ENCODE measurements around the gene LRP2. TPM values are rescaled to one million over a fixed set of nuclear protein-coding genes. Genes with fewer than 3 reads are reported as not detected.

LRP2 gene
- total and polyA plus RNA-seq, 5 donors: 0.16 to 0.66 (median 0.33) TPM

DNA sequence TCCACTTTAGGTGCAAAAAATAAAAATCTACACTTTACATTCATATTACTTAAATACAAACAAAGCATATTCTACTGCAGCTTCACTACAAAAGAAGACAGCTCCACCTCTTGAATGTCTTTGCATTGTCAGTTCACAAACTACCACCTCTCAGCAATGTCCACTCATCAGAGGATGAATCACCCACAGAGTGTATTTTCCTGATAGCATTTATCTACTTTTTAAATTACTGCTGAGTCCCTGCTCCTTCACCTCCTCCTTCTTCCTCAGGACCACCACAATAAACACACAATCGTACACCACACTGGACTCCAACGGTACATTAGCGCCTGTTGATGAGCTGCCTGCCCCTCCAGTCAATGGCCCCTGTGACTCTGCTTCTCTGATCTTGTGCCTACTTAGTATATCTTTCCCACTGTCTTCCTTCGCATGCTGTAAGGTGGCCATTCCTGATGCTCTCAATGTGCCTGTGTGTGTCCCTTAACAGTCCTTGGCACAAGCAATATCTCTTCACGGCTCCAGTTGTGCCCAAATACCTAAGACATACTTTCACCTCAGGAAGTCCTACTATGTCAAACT is 172.0 kb downstream of the LRP2 start:
- no peaks in the 10 kb centered on the region for H3K27me3 ChIP-seq (ENCODE audit: control insufficient read depth, insufficient read depth)
- intact Hi-C loops (cut with DNase I): no loop called here
- no peak overlapping the region for H3K4me3 ChIP-seq (ENCODE audit: low read length)
- DNase-seq (no peak), ATAC-seq (no peak)
- H3K9me3 ChIP-seq (ENCODE audit: control insufficient read depth, low read length): no peaks in the 10 kb centered on the region
- no peaks in the 10 kb centered on the region for H3K4me1 ChIP-seq (ENCODE audit: control insufficient read depth, insufficient read depth, low read length)
- 56% methylated on average over 5 of the region's 5 CpGs for WGBS
- no peak overlapping the region for H3K27ac ChIP-seq (ENCODE audit: low read length)

- no peak for DNase-seq
- H3K27ac ChIP-seq (ENCODE audit: low read length): no peak overlapping the region
- ATAC-seq: no peak
- H3K4me1 ChIP-seq (ENCODE audit: control insufficient read depth, insufficient read depth, low read length): no peaks in the 10 kb centered on the region
- 77% methylated on average over 3 of the region's 3 CpGs for WGBS
- H3K9me3 ChIP-seq (ENCODE audit: control insufficient read depth, low read length): no peaks in the 10 kb centered on the region
- no peaks in the 10 kb centered on the region for H3K27me3 ChIP-seq (ENCODE audit: control insufficient read depth, insufficient read depth)
- no peak overlapping the region for H3K4me3 ChIP-seq (ENCODE audit: low read length)
- intact Hi-C loops (cut with DNase I): no loop called here
Observed at GRCh38 chr2:169189132-169189531, 173.2 kb downstream of the LRP2 start.

DNA sequence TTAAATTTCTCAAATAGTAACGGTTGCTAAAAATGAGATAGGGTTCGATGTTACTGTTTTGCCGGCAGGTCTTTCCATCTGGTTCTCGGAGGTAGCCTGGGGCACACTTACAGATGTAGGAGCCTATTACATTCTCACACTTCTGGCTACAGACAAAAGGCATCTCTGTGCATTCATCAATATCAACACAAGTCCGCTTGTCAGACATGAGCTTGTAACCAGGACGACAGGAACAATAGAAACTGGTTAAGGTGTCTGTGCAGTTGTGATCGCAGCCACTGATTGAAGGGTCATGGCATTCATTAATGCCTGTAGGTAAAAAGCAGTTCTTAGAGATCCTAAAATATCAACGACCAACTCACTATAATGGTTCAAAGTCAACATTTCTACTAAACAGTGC is 176.6 kb downstream of the LRP2 start:
- Histone ChIP-seq H3K4me1 (ENCODE audit: control insufficient read depth, insufficient read depth, low read length) (no peaks in the 10 kb centered on the region), H3K9me3 (ENCODE audit: control insufficient read depth, low read length) (no peaks in the 10 kb centered on the region), H3K27ac (ENCODE audit: low read length) (no peak overlapping the region), H3K27me3 (ENCODE audit: control insufficient read depth, insufficient read depth) (no peaks in the 10 kb centered on the region), H3K4me3 (ENCODE audit: low read length) (no peak overlapping the region)
- DNase-seq (no peak), ATAC-seq (no peak)
- intact Hi-C loops (cut with DNase I): no loop called here
- 83% methylated on average over 8 of the region's 8 CpGs for WGBS

DNA sequence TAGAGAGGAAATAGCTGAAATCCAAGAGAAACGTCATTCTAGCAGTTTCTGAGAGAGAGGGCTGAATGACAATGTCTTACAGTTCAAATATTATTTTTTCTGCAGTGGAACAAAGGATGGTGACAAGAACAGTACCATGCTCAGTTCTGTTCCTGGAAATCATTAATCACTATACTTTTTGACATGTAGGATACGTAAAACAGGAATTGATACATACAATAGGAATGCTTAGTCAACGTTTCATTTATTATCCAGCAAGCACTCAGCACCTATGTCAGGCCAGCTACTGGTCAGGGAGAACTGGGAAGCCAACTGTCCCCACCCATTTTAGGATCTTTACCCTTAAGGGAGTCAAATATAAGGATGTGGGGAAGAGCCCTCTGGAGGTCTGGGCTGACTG is 178.3 kb downstream of the LRP2 start:
- DNase-seq (no peak), ATAC-seq (no peak)
- Histone ChIP-seq H3K27me3 (ENCODE audit: control insufficient read depth, insufficient read depth) (no peaks in the 10 kb centered on the region), H3K27ac (ENCODE audit: low read length) (no peak overlapping the region), H3K9me3 (ENCODE audit: control insufficient read depth, low read length) (no peaks in the 10 kb centered on the region), H3K4me1 (ENCODE audit: control insufficient read depth, insufficient read depth, low read length) (no peaks in the 10 kb centered on the region), H3K4me3 (ENCODE audit: low read length) (no peak overlapping the region)
- 22% methylated on average over 3 of the region's 3 CpGs for WGBS
- intact Hi-C loops (cut with DNase I): no loop called here

GRCh38 chr2:169182573-169182972 is 179.8 kb downstream of the LRP2 start:
- H3K4me1 ChIP-seq (ENCODE audit: control insufficient read depth, insufficient read depth, low read length): no peaks in the 10 kb centered on the region
- intact Hi-C loops (cut with DNase I): no loop called here
- WGBS: 78% methylated on average over 2 of the region's 2 CpGs
- no peak overlapping the region for H3K4me3 ChIP-seq (ENCODE audit: low read length)
- no peaks in the 10 kb centered on the region for H3K9me3 ChIP-seq (ENCODE audit: control insufficient read depth, low read length)
- DNase-seq (no peak), ATAC-seq (no peak)
- no peaks in the 10 kb centered on the region for H3K27me3 ChIP-seq (ENCODE audit: control insufficient read depth, insufficient read depth)
- no peak overlapping the region for H3K27ac ChIP-seq (ENCODE audit: low read length)

DNA sequence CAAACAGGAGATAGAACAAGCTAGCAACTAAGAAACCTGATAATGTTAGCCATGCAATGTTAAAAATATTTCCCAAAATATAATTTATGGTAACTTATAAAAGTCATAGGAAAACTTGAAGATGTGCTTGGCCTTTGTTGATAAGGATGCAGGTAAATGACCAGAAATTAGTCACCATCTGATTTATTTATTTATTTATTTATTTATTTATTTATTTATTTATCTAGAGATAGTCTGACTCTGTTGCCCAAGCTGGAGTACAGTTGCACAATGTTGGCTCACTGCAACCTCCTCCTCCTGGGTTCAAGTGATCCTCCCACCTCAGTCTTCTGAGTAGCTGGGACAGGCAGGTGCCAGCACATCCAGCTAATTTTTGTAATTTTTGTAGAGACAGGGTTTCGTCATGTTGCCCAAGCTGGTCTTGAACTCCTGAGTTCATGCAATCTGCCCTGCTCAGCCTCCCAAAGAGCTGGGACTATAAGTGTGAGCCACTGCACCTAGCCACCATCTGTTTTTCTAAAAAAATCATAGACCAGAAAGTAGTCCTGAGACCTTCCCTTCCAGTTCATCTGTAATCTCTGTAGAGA is 183.4 kb downstream of the LRP2 start:
- Histone ChIP-seq H3K4me3 (ENCODE audit: low read length) (no peak overlapping the region), H3K4me1 (ENCODE audit: control insufficient read depth, insufficient read depth, low read length) (no peaks in the 10 kb centered on the region), H3K27me3 (ENCODE audit: control insufficient read depth, insufficient read depth) (no peaks in the 10 kb centered on the region), H3K27ac (ENCODE audit: low read length) (no peak overlapping the region), H3K9me3 (ENCODE audit: control insufficient read depth, low read length) (no peaks in the 10 kb centered on the region)
- 86% methylated on average over 1 of the region's 1 CpG for WGBS
- no peak for DNase-seq
- intact Hi-C loops (cut with DNase I): no loop called here
- ATAC-seq: no peak

- intact Hi-C loops (cut with DNase I): no loop called here
- H3K9me3 ChIP-seq (ENCODE audit: control insufficient read depth, low read length): no peaks in the 10 kb centered on the region
- H3K27me3 ChIP-seq (ENCODE audit: control insufficient read depth, insufficient read depth): no peaks in the 10 kb centered on the region
- H3K4me1 ChIP-seq (ENCODE audit: control insufficient read depth, insufficient read depth, low read length): no peaks in the 10 kb centered on the region
- 68% methylated on average over 5 of the region's 5 CpGs for WGBS
- no peak overlapping the region for H3K27ac ChIP-seq (ENCODE audit: low read length)
- DNase-seq (no peak), ATAC-seq (no peak)
- no peak overlapping the region for H3K4me3 ChIP-seq (ENCODE audit: low read length)
Observed at GRCh38 chr2:169178364-169178763, 184.0 kb downstream of the LRP2 start.

- WGBS: 85% methylated on average over 10 of the region's 10 CpGs
- no peaks in the 10 kb centered on the region for H3K4me1 ChIP-seq (ENCODE audit: control insufficient read depth, insufficient read depth, low read length)
- H3K4me3 ChIP-seq (ENCODE audit: low read length): no peak overlapping the region
- DNase-seq: no peak
- H3K27me3 ChIP-seq (ENCODE audit: control insufficient read depth, insufficient read depth): no peaks in the 10 kb centered on the region
- intact Hi-C loops (cut with DNase I): no loop called here
- no peaks in the 10 kb centered on the region for H3K9me3 ChIP-seq (ENCODE audit: control insufficient read depth, low read length)
- no peak overlapping the region for H3K27ac ChIP-seq (ENCODE audit: low read length)
- no peak for ATAC-seq
Observed at GRCh38 chr2:169175112-169175511, 187.2 kb downstream of the LRP2 start.

- H3K4me1 ChIP-seq (ENCODE audit: control insufficient read depth, insufficient read depth, low read length): no peaks in the 10 kb centered on the region
- ATAC-seq (peak; percentile 43 to 49), DNase-seq (peak; percentile 26 to 66 (median 65))
- 41% methylated on average over 9 of the region's 9 CpGs for WGBS
- H3K27ac ChIP-seq (ENCODE audit: low read length): no peak overlapping the region
- intact Hi-C loops (cut with DNase I): no loop called here
- no peaks in the 10 kb centered on the region for H3K9me3 ChIP-seq (ENCODE audit: control insufficient read depth, low read length)
- H3K4me3 ChIP-seq (ENCODE audit: low read length): no peak overlapping the region
- H3K27me3 ChIP-seq (ENCODE audit: control insufficient read depth, insufficient read depth): no peaks in the 10 kb centered on the region
Observed at GRCh38 chr2:169173876-169174275, 188.5 kb downstream of the LRP2 start.

GRCh38 chr2:169172914-169173313 is 189.4 kb downstream of the LRP2 start:
- DNase-seq (no peak), ATAC-seq (no peak)
- Histone ChIP-seq H3K9me3 (ENCODE audit: control insufficient read depth, low read length) (no peaks in the 10 kb centered on the region), H3K4me3 (ENCODE audit: low read length) (no peak overlapping the region), H3K4me1 (ENCODE audit: control insufficient read depth, insufficient read depth, low read length) (no peaks in the 10 kb centered on the region), H3K27me3 (ENCODE audit: control insufficient read depth, insufficient read depth) (no peaks in the 10 kb centered on the region), H3K27ac (ENCODE audit: low read length) (no peak overlapping the region)
- 77% methylated on average over 2 of the region's 2 CpGs for WGBS
- intact Hi-C loops (cut with DNase I): no loop called here

DNA sequence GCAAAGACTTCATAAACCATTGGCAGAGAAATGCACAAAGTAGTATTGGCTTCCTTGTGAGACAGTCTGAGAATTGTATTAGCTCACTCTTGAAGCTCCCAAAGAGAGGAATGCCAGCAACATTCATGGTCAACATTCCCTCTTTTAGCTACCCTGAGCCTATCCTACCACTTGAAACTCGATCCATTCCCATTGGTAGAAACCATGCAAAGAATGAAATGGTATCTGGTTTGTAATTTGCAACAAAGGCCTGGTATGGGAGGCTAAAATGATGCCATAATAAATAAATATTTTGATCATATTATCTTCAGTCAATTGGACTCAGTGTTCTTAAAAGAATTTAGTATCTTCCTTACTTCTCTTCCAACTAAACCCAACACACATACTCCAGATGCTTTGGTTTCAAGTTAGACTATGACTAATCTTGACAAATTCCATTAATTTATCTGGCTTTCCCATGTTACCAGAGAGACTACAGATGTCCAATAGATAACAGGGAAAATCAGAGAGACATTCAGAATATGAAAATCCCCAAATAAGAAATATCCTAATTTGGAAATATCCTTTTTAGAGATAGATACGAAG is 190.1 kb downstream of the LRP2 start:
- Histone ChIP-seq H3K27me3 (ENCODE audit: control insufficient read depth, insufficient read depth) (no peaks in the 10 kb centered on the region), H3K9me3 (ENCODE audit: control insufficient read depth, low read length) (no peaks in the 10 kb centered on the region), H3K27ac (ENCODE audit: low read length) (no peak overlapping the region), H3K4me1 (ENCODE audit: control insufficient read depth, insufficient read depth, low read length) (no peaks in the 10 kb centered on the region), H3K4me3 (ENCODE audit: low read length) (no peak overlapping the region)
- no peak for ATAC-seq
- intact Hi-C loops (cut with DNase I): no loop called here
- 77% methylated on average over 2 of the region's 2 CpGs for WGBS
- DNase-seq: no peak
